ENCODE results near the gene NRAP.

The NRAP gene

DNA sequence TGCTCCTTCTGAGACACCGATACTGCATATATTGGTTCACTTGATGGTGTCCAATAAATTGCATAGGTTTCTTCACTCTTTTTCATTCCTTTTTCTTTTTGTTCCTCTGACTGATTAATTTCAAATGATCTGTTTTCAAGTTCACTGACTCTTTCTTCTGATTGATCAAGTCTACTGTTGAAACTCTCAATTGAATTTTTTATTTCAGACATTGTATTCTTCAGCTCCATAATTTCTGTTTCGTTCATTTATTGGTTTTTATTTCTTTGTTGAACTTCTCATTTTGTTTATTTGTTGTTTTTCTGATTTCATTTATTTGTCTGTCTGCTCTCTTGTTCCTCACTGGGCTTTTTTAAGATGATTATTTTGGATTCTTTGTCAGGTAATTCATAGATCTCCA, 29.5 kb upstream of the NRAP start:
- Mint-ChIP-seq H3K4me3 (no peak overlapping the region), H3K36me3 (ENCODE audit: low read depth) (peaks cover 75% of the 10 kb centered on the region), H3K4me1 (ENCODE audit: low read depth) (peaks cover 16% of the 10 kb centered on the region), H3K9me3 (peaks cover 51% of the 10 kb centered on the region), H3K27ac (no peak overlapping the region), H3K27me3 (ENCODE audit: low read depth) (no peaks in the 10 kb centered on the region)
- DNase-seq (ENCODE audit: low spot score) = no peak

GRCh38 chr10:113692271-113692670, 28.4 kb upstream of the NRAP start:
- no peak overlapping the region for H3K4me3 Mint-ChIP-seq
- H3K27me3 Mint-ChIP-seq (ENCODE audit: low read depth) = no peaks in the 10 kb centered on the region
- no peak for DNase-seq (ENCODE audit: low spot score)
- H3K4me1 Mint-ChIP-seq (ENCODE audit: low read depth) = peaks cover 20% of the 10 kb centered on the region
- peaks cover 61% of the 10 kb centered on the region for H3K9me3 Mint-ChIP-seq
- peaks cover 79% of the 10 kb centered on the region for H3K36me3 Mint-ChIP-seq (ENCODE audit: low read depth)
- no peak overlapping the region for H3K27ac Mint-ChIP-seq

- peaks cover 67% of the 10 kb centered on the region for H3K9me3 Mint-ChIP-seq
- no peaks in the 10 kb centered on the region for H3K27me3 Mint-ChIP-seq (ENCODE audit: low read depth)
- no peak for DNase-seq (ENCODE audit: low spot score)
- H3K4me1 Mint-ChIP-seq (ENCODE audit: low read depth) = peaks cover 20% of the 10 kb centered on the region
- peaks cover 76% of the 10 kb centered on the region for H3K36me3 Mint-ChIP-seq (ENCODE audit: low read depth)
- no peak overlapping the region for H3K4me3 Mint-ChIP-seq
- H3K27ac Mint-ChIP-seq = no peak overlapping the region
These were observed 27.5 kb upstream of the NRAP start for GRCh38 chr10:113691381-113691780.

DNA sequence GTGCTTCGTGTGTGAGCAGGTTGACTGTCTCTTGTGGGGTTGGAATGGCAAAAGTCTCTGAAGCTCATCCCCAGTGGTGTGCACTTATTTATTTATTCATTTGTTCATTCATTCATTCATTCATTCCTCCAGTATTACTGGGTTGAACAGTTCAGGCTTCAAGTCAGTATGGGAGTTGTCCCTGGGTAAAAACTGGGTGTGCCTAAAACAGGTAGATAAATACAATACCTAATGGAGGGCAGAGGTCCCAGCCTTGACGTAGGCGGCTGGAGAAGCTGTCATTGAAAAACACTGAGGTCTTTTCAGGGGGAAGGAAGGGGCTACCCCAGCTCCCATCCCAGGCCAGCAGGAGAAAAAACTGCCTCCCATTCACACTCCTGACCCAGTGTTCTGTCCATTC, 26.9 kb upstream of the NRAP start:
- no peak for DNase-seq (ENCODE audit: low spot score)

DNA sequence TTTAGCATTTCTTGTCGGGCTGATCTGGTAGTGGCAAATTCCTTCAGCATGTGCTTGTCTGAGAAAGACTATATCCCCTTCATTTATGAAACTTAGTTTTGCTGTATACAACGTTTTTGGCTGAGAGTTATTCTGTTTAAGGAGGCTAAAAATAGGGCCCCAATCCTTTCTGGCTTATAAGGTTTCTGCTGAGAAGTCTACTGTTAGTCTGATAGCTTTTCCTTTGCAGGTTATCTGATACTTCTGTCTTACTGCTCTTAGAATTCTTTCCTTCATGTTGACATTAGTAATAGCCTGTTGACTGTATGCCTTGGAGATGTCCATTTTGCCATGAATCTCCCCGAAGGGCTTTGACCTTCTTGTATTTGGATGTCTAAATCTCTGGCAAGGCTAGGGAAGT, 25.7 kb upstream of the NRAP start:
- H3K4me3 Mint-ChIP-seq = peak overlapping the region; percentile 58
- H3K9me3 Mint-ChIP-seq = peaks cover 75% of the 10 kb centered on the region
- peaks cover 23% of the 10 kb centered on the region for H3K4me1 Mint-ChIP-seq (ENCODE audit: low read depth)
- peaks cover 80% of the 10 kb centered on the region for H3K36me3 Mint-ChIP-seq (ENCODE audit: low read depth)
- H3K27ac Mint-ChIP-seq = peak overlapping the region; percentile 64
- DNase-seq (ENCODE audit: low spot score) = no peak
- H3K27me3 Mint-ChIP-seq (ENCODE audit: low read depth) = no peaks in the 10 kb centered on the region

More for the DNA sequence above, 26.9 kb upstream of the NRAP start:
- Mint-ChIP-seq H3K4me3 (no peak overlapping the region), H3K36me3 (ENCODE audit: low read depth) (peaks cover 78% of the 10 kb centered on the region), H3K9me3 (peaks cover 73% of the 10 kb centered on the region), H3K27me3 (ENCODE audit: low read depth) (no peaks in the 10 kb centered on the region), H3K27ac (no peak overlapping the region), H3K4me1 (ENCODE audit: low read depth) (peaks cover 20% of the 10 kb centered on the region)

GRCh38 chr10:113689057-113689456, 25.2 kb upstream of the NRAP start:
- Mint-ChIP-seq H3K4me1 (ENCODE audit: low read depth) (peaks cover 23% of the 10 kb centered on the region), H3K36me3 (ENCODE audit: low read depth) (peaks cover 79% of the 10 kb centered on the region), H3K27me3 (ENCODE audit: low read depth) (no peaks in the 10 kb centered on the region), H3K27ac (peak overlapping the region; percentile 64), H3K4me3 (peak overlapping the region; percentile 58), H3K9me3 (peaks cover 78% of the 10 kb centered on the region)
- DNase-seq (ENCODE audit: low spot score) = no peak

GRCh38 chr10:113687037-113687436, 23.2 kb upstream of the NRAP start:
- no peak overlapping the region for H3K4me3 Mint-ChIP-seq
- H3K9me3 Mint-ChIP-seq = peaks cover 69% of the 10 kb centered on the region
- H3K27ac Mint-ChIP-seq = no peak overlapping the region
- H3K27me3 Mint-ChIP-seq (ENCODE audit: low read depth) = no peaks in the 10 kb centered on the region
- peaks cover 35% of the 10 kb centered on the region for H3K4me1 Mint-ChIP-seq (ENCODE audit: low read depth)
- H3K36me3 Mint-ChIP-seq (ENCODE audit: low read depth) = peaks cover 76% of the 10 kb centered on the region
- DNase-seq (ENCODE audit: low spot score) = no peak

DNA sequence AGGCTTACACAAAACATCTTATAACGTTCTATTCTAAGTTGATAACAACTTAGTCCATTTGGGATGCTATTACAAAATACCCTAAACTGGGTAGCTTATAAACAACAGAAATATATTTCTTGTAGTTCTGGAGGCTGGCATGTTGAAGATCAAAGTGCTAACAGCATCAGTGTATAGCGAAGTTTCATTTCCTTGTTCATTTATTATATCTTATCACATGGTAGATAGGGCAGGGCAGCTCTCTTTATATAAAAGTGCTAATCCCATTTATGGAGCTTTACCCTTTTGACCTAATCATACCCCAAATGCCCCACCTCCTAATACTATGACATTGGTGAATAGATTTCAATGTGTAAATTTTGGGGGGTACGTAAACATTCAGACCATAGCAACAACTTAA, 22.2 kb upstream of the NRAP start:
- H3K27ac Mint-ChIP-seq = no peak overlapping the region
- DNase-seq (ENCODE audit: low spot score) = no peak
- no peak overlapping the region for H3K4me3 Mint-ChIP-seq
- peaks cover 69% of the 10 kb centered on the region for H3K9me3 Mint-ChIP-seq
- H3K4me1 Mint-ChIP-seq (ENCODE audit: low read depth) = peaks cover 46% of the 10 kb centered on the region
- H3K27me3 Mint-ChIP-seq (ENCODE audit: low read depth) = no peaks in the 10 kb centered on the region
- H3K36me3 Mint-ChIP-seq (ENCODE audit: low read depth) = peaks cover 73% of the 10 kb centered on the region

DNA sequence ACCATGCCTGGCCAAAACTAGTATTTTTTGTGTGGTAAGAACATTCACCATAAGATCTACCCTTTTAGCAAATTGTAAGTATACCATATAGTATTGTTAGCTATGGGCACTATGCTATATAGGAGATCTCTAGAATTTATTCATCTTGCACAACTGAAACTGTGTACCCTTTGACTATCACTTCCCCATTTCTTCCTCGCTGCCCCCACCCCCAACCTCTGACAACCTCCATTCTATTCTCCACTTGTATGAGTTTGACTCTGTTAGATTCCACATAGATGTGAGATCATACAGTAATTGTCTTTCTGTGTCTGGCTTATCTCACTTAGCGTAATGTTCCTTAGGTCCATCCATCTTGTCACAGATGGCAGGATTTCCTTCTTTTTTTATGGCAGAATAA, 19.5 kb upstream of the NRAP start:
- H3K4me1 Mint-ChIP-seq (ENCODE audit: low read depth) = peaks cover 42% of the 10 kb centered on the region
- H3K27me3 Mint-ChIP-seq (ENCODE audit: low read depth) = no peaks in the 10 kb centered on the region
- peaks cover 46% of the 10 kb centered on the region for H3K9me3 Mint-ChIP-seq
- no peak overlapping the region for H3K4me3 Mint-ChIP-seq
- peaks cover 54% of the 10 kb centered on the region for H3K36me3 Mint-ChIP-seq (ENCODE audit: low read depth)
- no peak overlapping the region for H3K27ac Mint-ChIP-seq
- DNase-seq (ENCODE audit: low spot score) = no peak

- H3K27ac Mint-ChIP-seq = peak overlapping the region; percentile 87
- H3K4me1 Mint-ChIP-seq (ENCODE audit: low read depth) = peaks cover 38% of the 10 kb centered on the region
- H3K27me3 Mint-ChIP-seq (ENCODE audit: low read depth) = no peaks in the 10 kb centered on the region
- peaks cover 32% of the 10 kb centered on the region for H3K9me3 Mint-ChIP-seq
- H3K36me3 Mint-ChIP-seq (ENCODE audit: low read depth) = peaks cover 40% of the 10 kb centered on the region
- DNase-seq (ENCODE audit: low spot score) = peak; percentile 62
- H3K4me3 Mint-ChIP-seq = peak overlapping the region; percentile 93
These were observed 18.0 kb upstream of the NRAP start for GRCh38 chr10:113681533-113682470.

- peaks cover 3% of the 10 kb centered on the region for H3K27me3 Mint-ChIP-seq (ENCODE audit: low read depth)
- H3K36me3 Mint-ChIP-seq (ENCODE audit: low read depth) = peaks cover 32% of the 10 kb centered on the region
- peaks cover 22% of the 10 kb centered on the region for H3K9me3 Mint-ChIP-seq
- peak; percentile 47 for DNase-seq (ENCODE audit: low spot score)
- H3K4me1 Mint-ChIP-seq (ENCODE audit: low read depth) = peaks cover 38% of the 10 kb centered on the region
- H3K4me3 Mint-ChIP-seq = peak overlapping the region; percentile 93
- H3K27ac Mint-ChIP-seq = peak overlapping the region; percentile 87
These were observed 16.6 kb upstream of the NRAP start for GRCh38 chr10:113680190-113681111.

GRCh38 chr10:113679463-113680189, 15.8 kb upstream of the NRAP start, which contains the start of gene CASP7:
Gene CASP7 (plus strand): TSS chr10:113679912. CDS start chr10:113697494, 17,582 bp downstream.
- H3K9me3 Mint-ChIP-seq = peaks cover 13% of the 10 kb centered on the region
- peak; percentile 82 for DNase-seq (ENCODE audit: low spot score)
- peak within 1 kb of the TSS; percentile 93 for H3K4me3 Mint-ChIP-seq
- peak within 1 kb of the TSS; percentile 87 for H3K27ac Mint-ChIP-seq
- peaks cover 26% of the 10 kb centered on the region for H3K36me3 Mint-ChIP-seq (ENCODE audit: low read depth)
- peaks cover 9% of the 10 kb centered on the region for H3K27me3 Mint-ChIP-seq (ENCODE audit: low read depth)
- H3K4me1 Mint-ChIP-seq (ENCODE audit: low read depth) = peaks cover 36% of the 10 kb centered on the region

GRCh38 chr10:113666682-113667252, 2.9 kb upstream of the NRAP start:
- Mint-ChIP-seq H3K4me3 (no peak overlapping the region), H3K9me3 (peaks cover 6% of the 10 kb centered on the region), H3K4me1 (ENCODE audit: low read depth) (peaks cover 10% of the 10 kb centered on the region), H3K36me3 (ENCODE audit: low read depth) (no peaks in the 10 kb centered on the region), H3K27ac (peak overlapping the region; percentile 56), H3K27me3 (ENCODE audit: low read depth) (peaks cover 17% of the 10 kb centered on the region)
- DNase-seq (ENCODE audit: low spot score) = peak; percentile 6

Data from T-helper 2 cell treated with Interferon-gamma antibody and Interleukin-4, amounts not matched to agents 5 μg/mL and 100 μg/mL, for 36 hours (primary cell).